Chondrocyte (in vitro differentiated cells): Measurements from ENCODE around the gene BANP. TPM values are rescaled to one million over a fixed set of nuclear protein-coding genes. Genes with fewer than 3 reads are reported as not detected.

Source experiments
- DNase-seq: peaks from one replicate; pipeline ENCODE4 v3.0.0; 2021; ENCODE audit warnings: mixed read lengths, low spot score
- H3K27ac Mint-ChIP-seq: one replicate; pipeline ENCODE4 v1.8.0; 2021; ENCODE audit warnings: mild to moderate bottlenecking, moderate library complexity, mixed read lengths; ENCODE audit not compliant: unreplicated experiment
- H3K27me3 Mint-ChIP-seq: 2 replicates; pipeline ENCODE4 v1.8.0; 2021; ENCODE audit warnings: low read depth, mixed read lengths
- H3K36me3 Mint-ChIP-seq: 2 replicates; pipeline ENCODE4 v1.8.0; 2021; ENCODE audit warnings: low read depth, mixed read lengths
- H3K4me1 Mint-ChIP-seq: 2 replicates; pipeline ENCODE4 v1.8.0; 2021; ENCODE audit warnings: low read depth, mild to moderate bottlenecking, mixed read lengths
- H3K4me3 Mint-ChIP-seq: one replicate; pipeline ENCODE4 v1.8.0; 2021; ENCODE audit warnings: mild to moderate bottlenecking, moderate library complexity, mixed read lengths; ENCODE audit not compliant: unreplicated experiment
- H3K9me3 Mint-ChIP-seq: 2 replicates; pipeline ENCODE4 v1.8.0; 2021; ENCODE audit warnings: low read depth, mixed read lengths
- CTCF ChIP-seq: fragments of 200-600 bp; sonication (generic); IDR thresholded peaks from 2 replicates; pipeline ENCODE4 v1.5.0; 2021; ENCODE audit warnings: antibody characterized with exemption, mild to moderate bottlenecking, moderate library complexity
- total RNA-seq: library from RNA; stranded (reverse); gene quantifications from 3 replicates; pipeline ENCODE4 v1.2.1, GENCODE V29; 2021

BANP gene
- total RNA-seq, 1 donor from 2014 or later, result 15.0 TPM

- peaks cover 2% of the 10 kb centered on the region for H3K27me3 Mint-ChIP-seq
- no peak overlapping the region for H3K27ac Mint-ChIP-seq
- no peak overlapping the region for H3K4me3 Mint-ChIP-seq
- H3K36me3 Mint-ChIP-seq, result no peaks in the 10 kb centered on the region
- H3K9me3 Mint-ChIP-seq, result no peaks in the 10 kb centered on the region
- peak; percentile 58 for DNase-seq
- TF ChIP-seq CTCF, result no peak
- no peaks in the 10 kb centered on the region for H3K4me1 Mint-ChIP-seq
Observed at GRCh38 chr16:87939562-87940423, 11.4 kb upstream of the BANP start.

GRCh38 chr16:87942680-87943079 lies 8.6 kb upstream of the BANP start:
- Mint-ChIP-seq H3K27me3 (peaks cover 2% of the 10 kb centered on the region), H3K9me3 (no peaks in the 10 kb centered on the region), H3K27ac (no peak overlapping the region), H3K4me1 (no peaks in the 10 kb centered on the region), H3K36me3 (no peaks in the 10 kb centered on the region), H3K4me3 (no peak overlapping the region)
- no peak for DNase-seq
- TF ChIP-seq CTCF, result no peak

- no peaks in the 10 kb centered on the region for H3K9me3 Mint-ChIP-seq
- no peak for TF ChIP-seq CTCF
- H3K27ac Mint-ChIP-seq, result no peak overlapping the region
- no peaks in the 10 kb centered on the region for H3K36me3 Mint-ChIP-seq
- H3K4me3 Mint-ChIP-seq, result no peak overlapping the region
- no peaks in the 10 kb centered on the region for H3K27me3 Mint-ChIP-seq
- DNase-seq, result peak; percentile 59
- H3K4me1 Mint-ChIP-seq, result peaks cover 3% of the 10 kb centered on the region
Observed at GRCh38 chr16:87945351-87946042, 5.7 kb upstream of the BANP start.

GRCh38 chr16:87946596-87947347 lies 4.5 kb upstream of the BANP start:
- TF ChIP-seq CTCF, result no peak
- Mint-ChIP-seq H3K27me3 (no peaks in the 10 kb centered on the region), H3K4me1 (peaks cover 6% of the 10 kb centered on the region), H3K36me3 (no peaks in the 10 kb centered on the region), H3K9me3 (no peaks in the 10 kb centered on the region), H3K27ac (no peak overlapping the region), H3K4me3 (no peak overlapping the region)
- no peak for DNase-seq
